ENCODE data around the gene UBA1. TPM values are rescaled to one million over a fixed set of nuclear protein-coding genes. Genes with fewer than 3 reads are reported as not detected.
"Not testable (repeated sequence)": the region's sequence is repeated elsewhere in the genome, so short reads cannot be mapped to it uniquely, and the experiment has no call there.

Gene UBA1
- polyA plus RNA-seq, 2 of the 4 experiments (the other 2 are of a cell fraction): 160 to 192 TPM

DNA sequence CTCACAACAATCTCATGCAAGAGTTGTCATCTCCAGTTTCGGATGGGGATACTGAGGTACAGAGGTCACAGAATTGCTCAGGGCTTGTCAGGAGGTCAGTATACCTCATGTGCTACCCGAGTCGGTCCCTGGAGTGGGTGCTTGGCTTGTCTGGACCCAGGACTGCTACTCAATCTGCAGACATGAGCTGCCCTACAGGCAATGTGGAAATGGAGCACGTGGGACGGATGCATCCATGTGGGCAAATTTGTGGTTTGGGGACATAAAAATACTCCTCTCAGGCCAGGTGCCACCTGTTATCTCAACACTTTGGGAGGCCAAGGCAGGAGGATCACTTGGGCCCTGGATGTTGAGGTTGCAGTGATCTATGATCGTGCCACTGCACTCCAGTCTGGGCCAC is 54.9 kb downstream of the UBA1 start:
- ChIA-PET POLR2A (no interaction called here), CTCF (no interaction called here)
- H3K27ac ChIP-seq: no peak overlapping the region
- no peaks in the 10 kb centered on the region for H3K9me3 ChIP-seq
- no peak overlapping the region for H3K4me3 ChIP-seq
- H3K4me1 ChIP-seq: no peaks in the 10 kb centered on the region
- no peak for ATAC-seq
- peak; percentile 90 for FAIRE-seq
- TF ChIP-seq RAD21 (conservative IDR thresholded peaks at IDR 0.05 in 1 of 2, IDR thresholded peaks at IDR 0.05 in 1 of 2): no peak
- TF ChIP-seq EHF (CRISPR knock-in tag; IDR thresholded peaks at IDR 0.05): no peak
- TF ChIP-seq EP300 (IDR thresholded peaks at IDR 0.05): no peak
- TF ChIP-seq HDAC2 (IDR thresholded peaks at IDR 0.05): no peak
- TF ChIP-seq RARB (CRISPR knock-in tag; IDR thresholded peaks at IDR 0.05): no peak
- no peak for TF ChIP-seq POLR2AphosphoS2 (conservative IDR thresholded peaks at IDR 0.05; ENCODE audit: low read length)
- TF ChIP-seq, protein P1, sequence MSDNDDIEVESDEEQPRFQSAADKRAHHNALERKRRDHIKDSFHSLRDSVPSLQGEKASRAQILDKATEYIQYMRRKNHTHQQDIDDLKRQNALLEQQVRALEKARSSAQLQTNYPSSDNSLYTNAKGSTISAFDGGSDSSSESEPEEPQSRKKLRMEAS (IDR thresholded peaks at IDR 0.05): no peak
- no peak for TF ChIP-seq ZFP36 (IDR thresholded peaks at IDR 0.05; ENCODE audit: borderline replicate concordance, partially characterized antibody)
- TF ChIP-seq EHMT2 (IDR thresholded peaks at IDR 0.05; ENCODE audit: low read depth): no peak
- WGBS (ENCODE audit: missing lambda C conversion rate): 91% methylated on average over 6 of the region's 6 CpGs
- DNase-seq (ENCODE audit: low read depth in 1 of 2, low spot score in 1 of 2): no peak
- no peak overlapping the region for H3K4me2 ChIP-seq

GRCh38 chrX:47250017-47250347 is 56.4 kb downstream of the UBA1 start:
- 94% methylated on average over 6 of the region's 6 CpGs for WGBS (ENCODE audit: missing lambda C conversion rate)
- CTCF ChIA-PET: no interaction called here
- POLR2A ChIA-PET: interaction anchor here (1.2 kb wide), 1 partner anchor 16 kb away, joined by 4 read pairs; no protein-coding TSS in a partner anchor
- no peaks in the 10 kb centered on the region for H3K9me3 ChIP-seq
- DNase-seq (ENCODE audit: low read depth in 1 of 2, low spot score in 1 of 2): no peak
- H3K4me2 ChIP-seq: no peak overlapping the region
- no peak for ATAC-seq
- H3K4me3 ChIP-seq: no peak overlapping the region
- TF ChIP-seq HOXB5 (CRISPR knock-in tag; IDR thresholded peaks at IDR 0.05): no peak
- TF ChIP-seq ZNF302 (CRISPR knock-in tag; IDR thresholded peaks at IDR 0.05): no peak
- TF ChIP-seq, protein P1 (IDR thresholded peaks at IDR 0.05): no peak
- TF ChIP-seq EP300 (IDR thresholded peaks at IDR 0.05): no peak
- no peak for TF ChIP-seq CHD4 (IDR thresholded peaks at IDR 0.05; ENCODE audit: borderline replicate concordance)
- TF ChIP-seq NR3C1 (IDR thresholded peaks at IDR 0.05): no peak
- TF ChIP-seq, protein P2, sequence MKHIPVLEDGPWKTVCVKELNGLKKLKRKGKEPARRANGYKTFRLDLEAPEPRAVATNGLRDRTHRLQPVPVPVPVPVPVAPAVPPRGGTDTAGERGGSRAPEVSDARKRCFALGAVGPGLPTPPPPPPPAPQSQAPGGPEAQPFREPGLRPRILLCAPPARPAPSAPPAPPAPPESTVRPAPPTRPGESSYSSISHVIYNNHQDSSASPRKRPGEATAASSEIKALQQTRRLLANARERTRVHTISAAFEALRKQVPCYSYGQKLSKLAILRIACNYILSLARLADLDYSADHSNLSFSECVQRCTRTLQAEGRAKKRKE (CRISPR knock-in tag; IDR thresholded peaks at IDR 0.05; ENCODE audit: low read depth): no peak
- no peak for TF ChIP-seq HOXB13 (CRISPR knock-in tag; IDR thresholded peaks at IDR 0.05; ENCODE audit: low read depth)
- no peak for TF ChIP-seq EHF (CRISPR knock-in tag; IDR thresholded peaks at IDR 0.05)
- no peak for TF ChIP-seq JUNB (IDR thresholded peaks at IDR 0.05)
- no peak for TF ChIP-seq FOSB (CRISPR knock-in tag; IDR thresholded peaks at IDR 0.05)
- TF ChIP-seq ZC3H11A (IDR thresholded peaks at IDR 0.05): no peak
- no peak for TF ChIP-seq POLR2AphosphoS2 (conservative IDR thresholded peaks at IDR 0.05; ENCODE audit: low read length)
- TF ChIP-seq TFCP2L1 (CRISPR knock-in tag; IDR thresholded peaks at IDR 0.05): no peak
- no peak for TF ChIP-seq EHMT2 (IDR thresholded peaks at IDR 0.05; ENCODE audit: low read depth)
- no peak for TF ChIP-seq JUN (IDR thresholded peaks at IDR 0.05)
- TF ChIP-seq E2F6 (IDR thresholded peaks at IDR 0.05; ENCODE audit: borderline replicate concordance, low read depth): no peak
- no peak for TF ChIP-seq TP53 (CRISPR knock-in tag; IDR thresholded peaks at IDR 0.05)
- no peak for TF ChIP-seq RNF2 (IDR thresholded peaks at IDR 0.05; ENCODE audit: borderline replicate concordance, low read depth)
- H3K27ac ChIP-seq: no peak overlapping the region
- H3K4me1 ChIP-seq: no peaks in the 10 kb centered on the region
- no peak for FAIRE-seq

- ATAC-seq; H3K9me3 ChIP-seq; POLR2A ChIA-PET; DNase-seq (ENCODE audit: low read depth in 1 of 2, low spot score in 1 of 2); FAIRE-seq; H3K4me3 ChIP-seq; H3K4me2 ChIP-seq; H3K27ac ChIP-seq; CTCF ChIA-PET; H3K4me1 ChIP-seq: not testable (repeated sequence)
- 80% methylated on average over 12 of the region's 12 CpGs for WGBS (ENCODE audit: missing lambda C conversion rate)
Observed at GRCh38 chrX:47257620-47258019, 64.0 kb downstream of the UBA1 start.

Other genes starting within 250 kb of the UBA1 start
- gene RGN, start 115.4 kb upstream of the UBA1 start, polyA plus RNA-seq (2011; rRNA removed): 0.14 TPM in 1 of 2 replicates, not detected in the other
- 0.28 TPM in 1 of 3 replicates, not detected in the others for gene RGN, start 115.4 kb upstream of the UBA1 start, polyA plus RNA-seq (2017; fragmentation: RNase III; extraction: RNeasy Plus Mini Kit Qiagen cat#74134 plus additional on column Dnase treatment)
- 84.5 and 101 TPM in 2 replicates for gene NDUFB11, start 49.1 kb upstream of the UBA1 start, polyA plus RNA-seq (2011; rRNA removed)
- 139 to 147 TPM (median 145 TPM) in 3 replicates for gene NDUFB11, start 49.1 kb upstream of the UBA1 start, polyA plus RNA-seq (2017; fragmentation: RNase III; extraction: RNeasy Plus Mini Kit Qiagen cat#74134 plus additional on column Dnase treatment)
- 16.4 and 21.1 TPM in 2 replicates for gene RBM10, start 48.6 kb upstream of the UBA1 start, polyA plus RNA-seq (2011; rRNA removed)
- 29.8 to 35.2 TPM (median 33.0 TPM) in 3 replicates for gene RBM10, start 48.6 kb upstream of the UBA1 start, polyA plus RNA-seq (2017; fragmentation: RNase III; extraction: RNeasy Plus Mini Kit Qiagen cat#74134 plus additional on column Dnase treatment)
- gene CDK16, start 24.9 kb downstream of the UBA1 start, polyA plus RNA-seq (2011; rRNA removed): 111 and 121 TPM in 2 replicates
- gene CDK16, start 24.9 kb downstream of the UBA1 start, polyA plus RNA-seq (2017; fragmentation: RNase III; extraction: RNeasy Plus Mini Kit Qiagen cat#74134 plus additional on column Dnase treatment): 101 to 115 TPM (median 105 TPM) in 3 replicates
- gene USP11, start 39.2 kb downstream of the UBA1 start, polyA plus RNA-seq (2011; rRNA removed): 35.6 and 36.6 TPM in 2 replicates
- 43.5 to 53.3 TPM (median 50.0 TPM) in 3 replicates for gene USP11, start 39.2 kb downstream of the UBA1 start, polyA plus RNA-seq (2017; fragmentation: RNase III; extraction: RNeasy Plus Mini Kit Qiagen cat#74134 plus additional on column Dnase treatment)
- gene ZNF157, start 176.7 kb downstream of the UBA1 start, polyA plus RNA-seq (2011; rRNA removed): 0.06 and 0.13 TPM in 2 replicates
- gene ZNF157, start 176.7 kb downstream of the UBA1 start, polyA plus RNA-seq (2017; fragmentation: RNase III; extraction: RNeasy Plus Mini Kit Qiagen cat#74134 plus additional on column Dnase treatment): 0.05 to 0.08 TPM (median 0.05 TPM) in 3 replicates

All from A549 (cell line).